NCI-H82 (cell line): ENCODE results near the gene NLRC3.
"Not testable (repeated sequence)": the region's sequence is repeated elsewhere in the genome, so short reads cannot be mapped to it uniquely, and the experiment has no call there.

Source experiments
- DNase-seq: peaks from one replicate; lab custom pipeline; 2025; lab: John Stamatoyannopoulos, UW

The NLRC3 gene

GRCh38 chr16:3513892-3514583 lies 63.2 kb downstream of the NLRC3 start:
- DNase-seq: no peak

- no peak for DNase-seq
These were observed 65.7 kb downstream of the NLRC3 start for GRCh38 chr16:3511286-3512180.

GRCh38 chr16:3510416-3510815 lies 66.8 kb downstream of the NLRC3 start:
- no peak for DNase-seq

- DNase-seq: no peak
These were observed 67.7 kb downstream of the NLRC3 start for GRCh38 chr16:3509470-3509928.

- DNase-seq: no peak
These were observed 68.5 kb downstream of the NLRC3 start for GRCh38 chr16:3508736-3509135.

- DNase-seq: no peak
These were observed 73.7 kb downstream of the NLRC3 start for GRCh38 chr16:3503523-3503922.

GRCh38 chr16:3501783-3502400 lies 75.3 kb downstream of the NLRC3 start:
- DNase-seq: no peak

GRCh38 chr16:3501412-3501761 lies 75.8 kb downstream of the NLRC3 start:
- DNase-seq: not testable (repeated sequence)

GRCh38 chr16:3498988-3499387 lies 78.2 kb downstream of the NLRC3 start:
- no peak for DNase-seq

GRCh38 chr16:3497771-3498170 lies 79.4 kb downstream of the NLRC3 start:
- peak; percentile 87 for DNase-seq

- no peak for DNase-seq
These were observed 80.8 kb downstream of the NLRC3 start for GRCh38 chr16:3496386-3496785.

- no peak for DNase-seq
These were observed 82.0 kb downstream of the NLRC3 start, which contains the start of gene C16orf90 for GRCh38 chr16:3495176-3495575. C16orf90 (minus strand) TSS chr16:3495489; CDS start chr16:3495421, 68 bp downstream.

- DNase-seq: no peak
These were observed 82.7 kb downstream of the NLRC3 start for GRCh38 chr16:3494386-3494973.

GRCh38 chr16:3492356-3492755 lies 84.8 kb downstream of the NLRC3 start:
- no peak for DNase-seq

GRCh38 chr16:3490911-3491629 lies 86.1 kb downstream of the NLRC3 start:
- peak; percentile 28 for DNase-seq
